Measurements from ENCODE around the gene DCXR.

DCXR gene

GRCh38 chr17:82015311-82015971 lies 22.1 kb downstream of the DCXR start:
- ChIA-PET POLR2A (interaction anchor here (0.5 to 1.4 kb wide), 3 partner anchors 22 to 288 kb away, joined by 4 to 7 read pairs (median 6); partner anchors contain the start of gene DCXR), CTCF (interaction anchor here (1.0 to 1.6 kb wide), 2 partner anchors 13 to 56 kb away, joined by 3 to 6 read pairs; no protein-coding TSS in a partner anchor)
- no peak overlapping the region for H3K27ac ChIP-seq (ENCODE audit: extremely low read depth, low read depth, low read length)
- H3K36me3 ChIP-seq (ENCODE audit: control insufficient read depth in 2 of 2, insufficient read depth in 1 of 2, low read length in 2 of 2): peaks cover 0 to 23% of the 10 kb centered on the region in 2 experiments; a peak in 1 of 3 replicates
- H3K4me3 ChIP-seq (ENCODE audit: low read depth, low read length): no peak overlapping the region
- H3K9me3 ChIP-seq (ENCODE audit: control insufficient read depth, insufficient read depth, low read depth, low read length): no peaks in the 10 kb centered on the region
- H3K4me1 ChIP-seq (ENCODE audit: control insufficient read depth, insufficient read depth, low read length): no peaks in the 10 kb centered on the region; the same call in 1 of the 2 replicates
- TF ChIP-seq ZFP69B (tag by site-specific recombination; IDR thresholded peaks at IDR 0.05): no peak
- TF ChIP-seq ZNF211 (tag by site-specific recombination; IDR thresholded peaks at IDR 0.05; ENCODE audit: low read depth): no peak
- no peak for TF ChIP-seq ZNF768 (tag by site-specific recombination; IDR thresholded peaks at IDR 0.05)
- no peak for TF ChIP-seq ZNF571 (tag by site-specific recombination; IDR thresholded peaks at IDR 0.05)
- TF ChIP-seq ZNF223 (tag by site-specific recombination; IDR thresholded peaks at IDR 0.05): no peak
- TF ChIP-seq KLF9 (tag by site-specific recombination; IDR thresholded peaks at IDR 0.05; ENCODE audit: low read depth): no peak
- no peak for TF ChIP-seq ZNF24 (tag by site-specific recombination; IDR thresholded peaks at IDR 0.05)
- no peak for TF ChIP-seq ZNF311 (tag by site-specific recombination; IDR thresholded peaks at IDR 0.05; ENCODE audit: borderline replicate concordance)
- TF ChIP-seq REST (tag by site-specific recombination; IDR thresholded peaks at IDR 0.05): no peak
- no peak for TF ChIP-seq ZNF426 (tag by site-specific recombination; IDR thresholded peaks at IDR 0.05)
- TF ChIP-seq PRDM4 (tag by site-specific recombination; IDR thresholded peaks at IDR 0.05): no peak
- no peak for TF ChIP-seq ZNF548 (tag by site-specific recombination; IDR thresholded peaks at IDR 0.05)
- no peak for TF ChIP-seq ZNF555 (tag by site-specific recombination; conservative IDR thresholded peaks at IDR 0.05)

- H3K9me3 ChIP-seq (ENCODE audit: control insufficient read depth, insufficient read depth, low read depth, low read length): no peaks in the 10 kb centered on the region
- no peak overlapping the region for H3K27ac ChIP-seq (ENCODE audit: extremely low read depth, low read depth, low read length)
- peaks cover 0 to 20% of the 10 kb centered on the region in 2 experiments; a peak in 1 of 3 replicates for H3K36me3 ChIP-seq (ENCODE audit: control insufficient read depth in 2 of 2, insufficient read depth in 1 of 2, low read length in 2 of 2)
- CTCF ChIA-PET: interaction anchor here (0.7 to 1.6 kb wide), 2 partner anchors 55 to 141 kb away, joined by 3 to 6 read pairs; no protein-coding TSS in a partner anchor
- no peaks in the 10 kb centered on the region; the same call in 1 of the 2 replicates for H3K4me1 ChIP-seq (ENCODE audit: control insufficient read depth, insufficient read depth, low read length)
- POLR2A ChIA-PET: interaction anchor here (1.4 kb wide), 1 partner anchor 23 kb away, joined by 4 read pairs; the partner anchor contains the start of gene DCXR
- no peak overlapping the region for H3K4me3 ChIP-seq (ENCODE audit: low read depth, low read length)
- TF ChIP-seq ZBTB21 (tag by site-specific recombination; IDR thresholded peaks at IDR 0.05): no peak
- no peak for TF ChIP-seq OSR2 (tag by site-specific recombination; IDR thresholded peaks at IDR 0.05)
- no peak for TF ChIP-seq SP3 (tag by site-specific recombination; IDR thresholded peaks at IDR 0.05)
- TF ChIP-seq ZBTB11 (tag by site-specific recombination; conservative IDR thresholded peaks at IDR 0.05; ENCODE audit: low read depth): no peak
- TF ChIP-seq ZFP69B (tag by site-specific recombination; IDR thresholded peaks at IDR 0.05): no peak
- no peak for TF ChIP-seq ZFHX2 (tag by site-specific recombination; conservative IDR thresholded peaks at IDR 0.05)
- no peak for TF ChIP-seq ZNF138 (tag by site-specific recombination; IDR thresholded peaks at IDR 0.05; ENCODE audit: borderline replicate concordance)
- no peak for TF ChIP-seq ZNF335 (tag by site-specific recombination; conservative IDR thresholded peaks at IDR 0.05)
- TF ChIP-seq PBX3 (CRISPR knock-in tag; IDR thresholded peaks at IDR 0.05): no peak
- TF ChIP-seq ZBTB26 (tag by site-specific recombination; optimal IDR thresholded peaks at IDR 0.05): no peak
These were observed 22.6 kb downstream of the DCXR start for GRCh38 chr17:82014971-82015310.
